ENCODE data around the gene RPL32. TPM values are rescaled to one million over a fixed set of nuclear protein-coding genes. Genes with fewer than 3 reads are reported as not detected.

Gene RPL32
- total and polyA plus RNA-seq, 9 of the 15 experiments (the other 6 are each of a cell fraction or from before 2014, with no cell fraction given): 2,738 to 6,200 (median 4,286) TPM

DNA sequence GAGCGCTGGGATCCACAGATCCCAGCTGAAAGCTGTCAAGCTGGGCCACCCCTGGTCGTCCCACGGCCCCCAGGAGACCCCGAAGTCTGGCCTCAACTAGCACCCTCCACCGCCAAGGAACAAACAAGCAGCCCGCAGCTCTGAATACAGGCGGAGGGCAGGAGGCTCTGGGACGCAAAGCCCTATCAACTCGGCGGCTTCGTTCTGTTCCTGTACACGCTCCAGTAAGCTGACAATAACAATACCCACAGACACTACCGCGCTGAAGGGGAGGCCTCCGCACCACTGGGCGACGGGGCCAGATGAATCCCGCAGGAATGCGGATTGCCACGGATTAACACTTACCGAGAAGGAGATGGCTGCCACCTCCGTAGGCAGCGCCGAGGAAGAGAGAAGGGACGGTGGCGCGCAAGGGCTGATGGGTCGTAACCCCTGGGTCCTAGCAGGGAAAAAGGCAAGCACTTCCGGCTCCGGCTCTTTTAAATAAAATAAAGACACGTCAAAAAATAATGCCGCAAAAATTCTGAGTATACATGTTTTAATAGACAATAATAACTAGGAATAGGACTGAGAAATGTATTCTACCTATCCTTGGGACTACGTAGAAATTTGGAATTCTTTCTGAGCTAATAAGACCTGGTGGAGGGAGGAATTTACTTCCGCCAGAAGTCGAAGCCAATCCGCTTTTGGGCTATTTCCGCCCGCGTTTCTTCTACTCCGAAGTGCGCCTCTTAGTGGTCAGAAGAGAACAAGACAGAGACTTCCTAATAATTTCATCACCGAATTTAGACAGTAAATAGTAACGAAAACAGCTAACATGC is at the start of gene RPL32 (continued):
- TF ChIP-seq TEAD4 (IDR thresholded peaks at IDR 0.05; ENCODE audit: low read length) (peak; percentile 85), TEAD4 (CRISPR knock-in tag; IDR thresholded peaks at IDR 0.05; ENCODE audit: borderline replicate concordance) (no peak), KLF6 (CRISPR knock-in tag; IDR thresholded peaks at IDR 0.05; ENCODE audit: borderline replicate concordance) (peak; percentile 85), FOXJ3 (CRISPR knock-in tag; IDR thresholded peaks at IDR 0.05) (no peak), ERF (CRISPR knock-in tag; IDR thresholded peaks at IDR 0.05) (no peak), PHTF2 (CRISPR knock-in tag; IDR thresholded peaks at IDR 0.05) (peak; percentile 47; the same call in 1 of the 2 replicates), PRPF4 (IDR thresholded peaks at IDR 0.05; ENCODE audit: insufficient read depth, low read depth, low read length, poor library complexity, severe bottlenecking) (peak; percentile 73), SAP30 (IDR thresholded peaks at IDR 0.05; ENCODE audit: borderline replicate concordance, insufficient read depth, low read depth, low read length, poor library complexity, severe bottlenecking) (peak; percentile 94), CBFB (CRISPR knock-in tag; IDR thresholded peaks at IDR 0.05) (no peak), TARDBP (IDR thresholded peaks at IDR 0.05) (no peak; the same call in 1 of the 2 replicates), ZNF282 (CRISPR knock-in tag; IDR thresholded peaks at IDR 0.05) (no peak), NFXL1 (CRISPR knock-in tag; IDR thresholded peaks at IDR 0.05) (no peak), ZNF431 (CRISPR knock-in tag; IDR thresholded peaks at IDR 0.05) (0 out of 2 replicates have a peak, but pooled peaks have one; percentile 41), CHD4 (IDR thresholded peaks at IDR 0.05; ENCODE audit: insufficient read depth, insufficient replicate concordance, low read depth, low read length, poor library complexity, severe bottlenecking) (no peak), SP2 (IDR thresholded peaks at IDR 0.05; ENCODE audit: extremely low read depth, low read depth, low read length, poor library complexity, severe bottlenecking) (no peak), GABPA (tag; conservative IDR thresholded peaks at IDR 0.05; ENCODE audit: low read depth) (peak; percentile 99), NUFIP1 (IDR thresholded peaks at IDR 0.05; ENCODE audit: partially characterized antibody) (no peak), ZKSCAN1 (IDR thresholded peaks at IDR 0.05; ENCODE audit: low read depth, low read length) (0 out of 2 replicates have a peak, but pooled peaks have one; percentile 50)
- TF ChIP-seq, protein P1, sequence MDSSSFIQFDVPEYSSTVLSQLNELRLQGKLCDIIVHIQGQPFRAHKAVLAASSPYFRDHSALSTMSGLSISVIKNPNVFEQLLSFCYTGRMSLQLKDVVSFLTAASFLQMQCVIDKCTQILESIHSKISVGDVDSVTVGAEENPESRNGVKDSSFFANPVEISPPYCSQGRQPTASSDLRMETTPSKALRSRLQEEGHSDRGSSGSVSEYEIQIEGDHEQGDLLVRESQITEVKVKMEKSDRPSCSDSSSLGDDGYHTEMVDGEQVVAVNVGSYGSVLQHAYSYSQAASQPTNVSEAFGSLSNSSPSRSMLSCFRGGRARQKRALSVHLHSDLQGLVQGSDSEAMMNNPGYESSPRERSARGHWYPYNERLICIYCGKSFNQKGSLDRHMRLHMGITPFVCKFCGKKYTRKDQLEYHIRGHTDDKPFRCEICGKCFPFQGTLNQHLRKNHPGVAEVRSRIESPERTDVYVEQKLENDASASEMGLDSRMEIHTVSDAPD (CRISPR knock-in tag; IDR thresholded peaks at IDR 0.05): no peak
- TF ChIP-seq, protein P2, sequence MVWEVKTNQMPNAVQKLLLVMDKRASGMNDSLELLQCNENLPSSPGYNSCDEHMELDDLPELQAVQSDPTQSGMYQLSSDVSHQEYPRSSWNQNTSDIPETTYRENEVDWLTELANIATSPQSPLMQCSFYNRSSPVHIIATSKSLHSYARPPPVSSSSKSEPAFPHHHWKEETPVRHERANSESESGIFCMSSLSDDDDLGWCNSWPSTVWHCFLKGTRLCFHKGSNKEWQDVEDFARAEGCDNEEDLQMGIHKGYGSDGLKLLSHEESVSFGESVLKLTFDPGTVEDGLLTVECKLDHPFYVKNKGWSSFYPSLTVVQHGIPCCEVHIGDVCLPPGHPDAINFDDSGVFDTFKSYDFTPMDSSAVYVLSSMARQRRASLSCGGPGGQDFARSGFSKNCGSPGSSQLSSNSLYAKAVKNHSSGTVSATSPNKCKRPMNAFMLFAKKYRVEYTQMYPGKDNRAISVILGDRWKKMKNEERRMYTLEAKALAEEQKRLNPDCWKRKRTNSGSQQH (CRISPR knock-in tag; IDR thresholded peaks at IDR 0.05): no peak
- TF ChIP-seq, protein P3, sequence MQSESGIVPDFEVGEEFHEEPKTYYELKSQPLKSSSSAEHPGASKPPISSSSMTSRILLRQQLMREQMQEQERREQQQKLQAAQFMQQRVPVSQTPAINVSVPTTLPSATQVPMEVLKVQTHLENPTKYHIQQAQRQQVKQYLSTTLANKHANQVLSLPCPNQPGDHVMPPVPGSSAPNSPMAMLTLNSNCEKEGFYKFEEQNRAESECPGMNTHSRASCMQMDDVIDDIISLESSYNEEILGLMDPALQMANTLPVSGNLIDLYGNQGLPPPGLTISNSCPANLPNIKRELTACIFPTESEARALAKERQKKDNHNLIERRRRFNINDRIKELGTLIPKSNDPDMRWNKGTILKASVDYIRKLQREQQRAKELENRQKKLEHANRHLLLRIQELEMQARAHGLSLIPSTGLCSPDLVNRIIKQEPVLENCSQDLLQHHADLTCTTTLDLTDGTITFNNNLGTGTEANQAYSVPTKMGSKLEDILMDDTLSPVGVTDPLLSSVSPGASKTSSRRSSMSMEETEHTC (IDR thresholded peaks at IDR 0.05): no peak
- TF ChIP-seq, protein P4, sequence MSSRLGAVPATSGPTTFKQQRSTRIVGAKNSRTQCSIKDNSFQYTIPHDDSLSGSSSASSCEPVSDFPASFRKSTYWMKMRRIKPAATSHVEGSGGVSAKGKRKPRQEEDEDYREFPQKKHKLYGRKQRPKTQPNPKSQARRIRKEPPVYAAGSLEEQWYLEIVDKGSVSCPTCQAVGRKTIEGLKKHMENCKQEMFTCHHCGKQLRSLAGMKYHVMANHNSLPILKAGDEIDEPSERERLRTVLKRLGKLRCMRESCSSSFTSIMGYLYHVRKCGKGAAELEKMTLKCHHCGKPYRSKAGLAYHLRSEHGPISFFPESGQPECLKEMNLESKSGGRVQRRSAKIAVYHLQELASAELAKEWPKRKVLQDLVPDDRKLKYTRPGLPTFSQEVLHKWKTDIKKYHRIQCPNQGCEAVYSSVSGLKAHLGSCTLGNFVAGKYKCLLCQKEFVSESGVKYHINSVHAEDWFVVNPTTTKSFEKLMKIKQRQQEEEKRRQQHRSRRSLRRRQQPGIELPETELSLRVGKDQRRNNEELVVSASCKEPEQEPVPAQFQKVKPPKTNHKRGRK (tag; IDR thresholded peaks at IDR 0.05): no peak
